ENCODE measurements around the gene FAM222A. TPM values are rescaled to one million over a fixed set of nuclear protein-coding genes. Genes with fewer than 3 reads are reported as not detected.
"Not testable (repeated sequence)": the region's sequence is repeated elsewhere in the genome, so short reads cannot be mapped to it uniquely, and the experiment has no call there.

Gene FAM222A
- total and polyA plus RNA-seq, 7 donors = 1.1 to 3.3 (median 2.1) TPM

DNA sequence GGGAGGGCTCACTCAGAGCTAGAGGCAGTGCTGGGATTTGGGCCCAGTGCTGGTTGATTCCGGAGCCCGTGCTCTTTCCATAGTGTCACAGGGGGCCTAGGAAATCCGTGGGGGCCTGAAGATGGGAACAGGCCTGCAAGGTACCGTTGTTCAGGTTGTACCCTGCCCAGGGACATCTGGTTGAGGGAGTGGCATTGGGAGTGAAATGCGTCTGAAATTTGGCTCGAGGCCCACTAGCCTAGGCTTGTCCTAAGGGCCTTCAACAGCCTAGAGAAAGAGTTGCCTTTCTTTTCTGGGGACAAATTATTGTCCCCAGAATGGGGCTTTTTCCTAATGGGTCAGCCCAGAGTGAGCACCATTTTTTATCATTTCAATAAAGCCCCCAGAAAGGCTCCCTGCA is 26.4 kb upstream of the FAM222A start:
- no peak for DNase-seq
- 40 to 69% methylated on average over 6 of the region's 6 CpGs for WGBS, 2 donors
- Histone ChIP-seq H3K4me1 (no peaks in the 10 kb centered on the region), H3K27me3 (peaks cover 0 to 9% (median 0%) of the 10 kb centered on the region in 3 donors), H3K4me3 (no peak overlapping the region), H3K36me3 (no peaks in the 10 kb centered on the region), H3K27ac (no peak overlapping the region), H3K9me3 (no peaks in the 10 kb centered on the region)
- intact Hi-C loops (cut with DNase I) = no loop called here
- TF ChIP-seq, protein P1, sequence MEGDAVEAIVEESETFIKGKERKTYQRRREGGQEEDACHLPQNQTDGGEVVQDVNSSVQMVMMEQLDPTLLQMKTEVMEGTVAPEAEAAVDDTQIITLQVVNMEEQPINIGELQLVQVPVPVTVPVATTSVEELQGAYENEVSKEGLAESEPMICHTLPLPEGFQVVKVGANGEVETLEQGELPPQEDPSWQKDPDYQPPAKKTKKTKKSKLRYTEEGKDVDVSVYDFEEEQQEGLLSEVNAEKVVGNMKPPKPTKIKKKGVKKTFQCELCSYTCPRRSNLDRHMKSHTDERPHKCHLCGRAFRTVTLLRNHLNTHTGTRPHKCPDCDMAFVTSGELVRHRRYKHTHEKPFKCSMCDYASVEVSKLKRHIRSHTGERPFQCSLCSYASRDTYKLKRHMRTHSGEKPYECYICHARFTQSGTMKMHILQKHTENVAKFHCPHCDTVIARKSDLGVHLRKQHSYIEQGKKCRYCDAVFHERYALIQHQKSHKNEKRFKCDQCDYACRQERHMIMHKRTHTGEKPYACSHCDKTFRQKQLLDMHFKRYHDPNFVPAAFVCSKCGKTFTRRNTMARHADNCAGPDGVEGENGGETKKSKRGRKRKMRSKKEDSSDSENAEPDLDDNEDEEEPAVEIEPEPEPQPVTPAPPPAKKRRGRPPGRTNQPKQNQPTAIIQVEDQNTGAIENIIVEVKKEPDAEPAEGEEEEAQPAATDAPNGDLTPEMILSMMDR (IDR thresholded peaks at IDR 0.05) = no peak
- TF ChIP-seq POLR2AphosphoS5 (IDR thresholded peaks at IDR 0.05) (no peak), EP300 (IDR thresholded peaks at IDR 0.05) (no peak), POLR2A (IDR thresholded peaks at IDR 0.05) (no peak)

DNA sequence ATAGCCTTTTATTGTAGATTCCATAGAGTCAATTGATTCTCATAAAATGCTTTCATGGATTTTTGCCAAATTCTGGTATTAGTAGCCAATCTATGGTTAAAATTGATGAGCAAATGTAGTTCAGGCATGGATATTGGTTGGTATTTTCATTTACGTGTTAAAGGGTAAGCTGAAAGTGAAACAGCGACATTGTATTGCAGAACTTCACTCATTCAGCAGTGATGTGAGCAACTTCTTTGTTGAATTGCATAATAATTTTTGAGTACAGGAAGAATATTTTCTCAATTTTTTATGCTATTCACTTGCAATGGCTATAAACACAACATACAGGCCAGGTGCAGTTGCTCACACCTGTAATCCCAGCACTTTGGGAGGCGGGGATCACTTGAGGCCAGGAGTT is 24.2 kb upstream of the FAM222A start:
- no peaks in the 10 kb centered on the region for H3K9me3 ChIP-seq
- no peaks in the 10 kb centered on the region for H3K36me3 ChIP-seq
- H3K27ac ChIP-seq = no peak overlapping the region
- H3K27me3 ChIP-seq = peaks cover 0 to 10% (median 0%) of the 10 kb centered on the region in 3 donors
- no peak for DNase-seq
- WGBS, 2 donors = 87 to 89% methylated on average over 3 of the region's 3 CpGs
- intact Hi-C loops (cut with DNase I) = no loop called here
- TF ChIP-seq EP300 (IDR thresholded peaks at IDR 0.05) (no peak), POLR2A (IDR thresholded peaks at IDR 0.05) (no peak), POLR2AphosphoS5 (IDR thresholded peaks at IDR 0.05) (no peak)
- TF ChIP-seq, protein P1 (IDR thresholded peaks at IDR 0.05) = no peak
- H3K4me3 ChIP-seq = no peak overlapping the region
- H3K4me1 ChIP-seq = no peaks in the 10 kb centered on the region

- Histone ChIP-seq H3K9me3 (no peaks in the 10 kb centered on the region), H3K4me1 (peaks cover 0 to 12% (median 10%) of the 10 kb centered on the region in 4 donors), H3K36me3 (no peaks in the 10 kb centered on the region), H3K27me3 (peaks cover 0 to 10% (median 0%) of the 10 kb centered on the region in 3 donors), H3K4me3 (no peak overlapping the region), H3K27ac (no peak overlapping the region)
- no peak for DNase-seq
- WGBS, 2 donors = 95 to 97% methylated on average over 1 of the region's 1 CpG
- intact Hi-C loops (cut with DNase I) = no loop called here
- no peak for TF ChIP-seq EP300 (IDR thresholded peaks at IDR 0.05)
- TF ChIP-seq POLR2A (IDR thresholded peaks at IDR 0.05) = no peak
- TF ChIP-seq POLR2AphosphoS5 (IDR thresholded peaks at IDR 0.05) = no peak
- TF ChIP-seq, protein P1 (IDR thresholded peaks at IDR 0.05) = no peak
Observed at GRCh38 chr12:109693160-109693559, 20.5 kb upstream of the FAM222A start.

- TF ChIP-seq, protein P1 (IDR thresholded peaks at IDR 0.05) = no peak
- TF ChIP-seq POLR2AphosphoS5 (IDR thresholded peaks at IDR 0.05) (no peak), EP300 (IDR thresholded peaks at IDR 0.05) (no peak), POLR2A (IDR thresholded peaks at IDR 0.05) (no peak)
- intact Hi-C loops (cut with DNase I) = no loop called here
- 35 to 50% methylated on average over 11 of the region's 11 CpGs for WGBS, 2 donors
- no peak for DNase-seq
- Histone ChIP-seq H3K9me3 (no peaks in the 10 kb centered on the region), H3K4me1 (peaks cover 0 to 12% (median 10%) of the 10 kb centered on the region in 4 donors), H3K4me3 (no peak overlapping the region), H3K27ac (no peak overlapping the region), H3K36me3 (no peaks in the 10 kb centered on the region), H3K27me3 (peaks cover 0 to 10% (median 0%) of the 10 kb centered on the region in 3 donors)
Observed at GRCh38 chr12:109693653-109694600, 19.7 kb upstream of the FAM222A start.

- H3K36me3 ChIP-seq; intact Hi-C loops (cut with DNase I); DNase-seq; H3K9me3 ChIP-seq; H3K27ac ChIP-seq; H3K4me3 ChIP-seq: not testable (repeated sequence)
- 78 to 79% methylated on average over 6 of the region's 6 CpGs for WGBS, 2 donors
- H3K27me3 ChIP-seq = peaks cover 0 to 10% (median 0%) of the 10 kb centered on the region in 3 donors
- H3K4me1 ChIP-seq = peaks cover 0 to 12% (median 10%) of the 10 kb centered on the region in 4 donors
Observed at GRCh38 chr12:109694629-109695028, 19.0 kb upstream of the FAM222A start.
